ENCODE measurements around the gene MMP14. TPM values are rescaled to one million over a fixed set of nuclear protein-coding genes. Genes with fewer than 3 reads are reported as not detected.

The MMP14 gene
- total and polyA plus RNA-seq, 2 of the 13 experiments (the other 11 are each of a cell fraction or from before 2014, with no cell fraction given) = 5.2 to 9.8 TPM

DNA sequence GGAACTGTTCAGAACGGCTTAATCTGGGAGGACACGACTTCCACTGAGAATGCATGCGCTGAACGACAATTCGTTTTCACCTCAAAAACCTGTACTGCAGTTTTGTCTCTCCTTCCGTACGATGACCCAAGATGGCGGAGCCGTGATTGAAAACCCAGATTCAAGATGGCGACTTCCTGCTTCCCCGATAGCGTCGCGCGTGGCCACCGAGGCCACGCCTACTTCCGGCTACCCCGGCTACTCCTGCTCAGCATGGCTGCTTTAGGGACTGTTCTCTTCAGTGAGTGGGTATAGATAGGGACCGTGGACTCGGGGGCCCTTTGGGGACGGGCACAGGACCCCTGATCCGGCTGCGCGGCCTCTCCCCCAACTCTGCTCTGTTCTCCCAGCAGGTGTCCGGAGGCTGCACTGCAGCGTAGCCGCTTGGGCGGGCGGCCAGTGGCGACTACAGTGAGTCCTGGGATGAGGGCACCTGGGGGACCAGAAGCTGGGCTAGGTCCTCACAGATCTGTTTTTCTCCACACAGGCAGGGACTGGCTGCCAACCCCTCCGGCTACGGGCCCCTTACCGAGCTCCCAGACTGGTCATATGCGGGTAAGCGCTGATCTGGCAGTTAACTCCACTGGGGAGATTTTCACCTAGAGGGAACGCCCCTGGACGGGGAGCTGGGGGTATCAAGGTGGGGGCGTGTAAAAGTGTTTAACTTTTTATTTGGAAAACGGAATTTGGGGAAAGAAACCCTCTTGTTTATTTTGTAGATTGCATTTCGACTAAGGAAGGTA, 6.5 kb upstream of the MMP14 start, which contains the start of gene MRPL52 (continued):
- TF ChIP-seq, protein P1, sequence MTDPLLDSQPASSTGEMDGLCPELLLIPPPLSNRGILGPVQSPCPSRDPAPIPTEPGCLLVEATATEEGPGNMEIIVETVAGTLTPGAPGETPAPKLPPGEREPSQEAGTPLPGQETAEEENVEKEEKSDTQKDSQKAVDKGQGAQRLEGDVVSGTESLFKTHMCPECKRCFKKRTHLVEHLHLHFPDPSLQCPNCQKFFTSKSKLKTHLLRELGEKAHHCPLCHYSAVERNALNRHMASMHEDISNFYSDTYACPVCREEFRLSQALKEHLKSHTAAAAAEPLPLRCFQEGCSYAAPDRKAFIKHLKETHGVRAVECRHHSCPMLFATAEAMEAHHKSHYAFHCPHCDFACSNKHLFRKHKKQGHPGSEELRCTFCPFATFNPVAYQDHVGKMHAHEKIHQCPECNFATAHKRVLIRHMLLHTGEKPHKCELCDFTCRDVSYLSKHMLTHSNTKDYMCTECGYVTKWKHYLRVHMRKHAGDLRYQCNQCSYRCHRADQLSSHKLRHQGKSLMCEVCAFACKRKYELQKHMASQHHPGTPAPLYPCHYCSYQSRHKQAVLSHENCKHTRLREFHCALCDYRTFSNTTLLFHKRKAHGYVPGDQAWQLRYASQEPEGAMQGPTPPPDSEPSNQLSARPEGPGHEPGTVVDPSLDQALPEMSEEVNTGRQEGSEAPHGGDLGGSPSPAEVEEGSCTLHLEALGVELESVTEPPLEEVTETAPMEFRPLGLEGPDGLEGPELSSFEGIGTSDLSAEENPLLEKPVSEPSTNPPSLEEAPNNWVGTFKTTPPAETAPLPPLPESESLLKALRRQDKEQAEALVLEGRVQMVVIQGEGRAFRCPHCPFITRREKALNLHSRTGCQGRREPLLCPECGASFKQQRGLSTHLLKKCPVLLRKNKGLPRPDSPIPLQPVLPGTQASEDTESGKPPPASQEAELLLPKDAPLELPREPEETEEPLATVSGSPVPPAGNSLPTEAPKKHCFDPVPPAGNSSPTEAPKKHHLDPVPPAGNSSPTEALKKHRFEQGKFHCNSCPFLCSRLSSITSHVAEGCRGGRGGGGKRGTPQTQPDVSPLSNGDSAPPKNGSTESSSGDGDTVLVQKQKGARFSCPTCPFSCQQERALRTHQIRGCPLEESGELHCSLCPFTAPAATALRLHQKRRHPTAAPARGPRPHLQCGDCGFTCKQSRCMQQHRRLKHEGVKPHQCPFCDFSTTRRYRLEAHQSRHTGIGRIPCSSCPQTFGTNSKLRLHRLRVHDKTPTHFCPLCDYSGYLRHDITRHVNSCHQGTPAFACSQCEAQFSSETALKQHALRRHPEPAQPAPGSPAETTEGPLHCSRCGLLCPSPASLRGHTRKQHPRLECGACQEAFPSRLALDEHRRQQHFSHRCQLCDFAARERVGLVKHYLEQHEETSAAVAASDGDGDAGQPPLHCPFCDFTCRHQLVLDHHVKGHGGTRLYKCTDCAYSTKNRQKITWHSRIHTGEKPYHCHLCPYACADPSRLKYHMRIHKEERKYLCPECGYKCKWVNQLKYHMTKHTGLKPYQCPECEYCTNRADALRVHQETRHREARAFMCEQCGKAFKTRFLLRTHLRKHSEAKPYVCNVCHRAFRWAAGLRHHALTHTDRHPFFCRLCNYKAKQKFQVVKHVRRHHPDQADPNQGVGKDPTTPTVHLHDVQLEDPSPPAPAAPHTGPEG (CRISPR knock-in tag; IDR thresholded peaks at IDR 0.05) = peak; percentile 78
- no peak for TF ChIP-seq ZNF589 (CRISPR knock-in tag; conservative IDR thresholded peaks at IDR 0.05)
- TF ChIP-seq ZNF468 (CRISPR knock-in tag; IDR thresholded peaks at IDR 0.05) = no peak
- peak; percentile 73 for TF ChIP-seq ZNF547 (CRISPR knock-in tag; IDR thresholded peaks at IDR 0.05)
- TF ChIP-seq ZNF747 (CRISPR knock-in tag; IDR thresholded peaks at IDR 0.05; ENCODE audit: borderline replicate concordance) = peak; percentile 38; the same call in 1 of the 2 replicates
- TF ChIP-seq PHF20 (CRISPR knock-in tag; IDR thresholded peaks at IDR 0.05) = peak; percentile 94
- peak; percentile 86; the same call in 1 of the 2 replicates for TF ChIP-seq ZNF101 (CRISPR knock-in tag; IDR thresholded peaks at IDR 0.05; ENCODE audit: borderline replicate concordance, low read depth)
- TF ChIP-seq SALL2 (CRISPR knock-in tag; IDR thresholded peaks at IDR 0.05) = no peak
- TF ChIP-seq ZNF136 (CRISPR knock-in tag; IDR thresholded peaks at IDR 0.05; ENCODE audit: low read depth) = peak; percentile 91; the same call in 1 of the 2 replicates
- TF ChIP-seq TSC22D2 (CRISPR knock-in tag; IDR thresholded peaks at IDR 0.05; ENCODE audit: borderline replicate concordance) = peak; percentile 85
- no peak for TF ChIP-seq ZBTB7A (CRISPR knock-in tag; IDR thresholded peaks at IDR 0.05)
- TF ChIP-seq SCMH1 (CRISPR knock-in tag; IDR thresholded peaks at IDR 0.05; ENCODE audit: borderline replicate concordance) = no peak
- peak; percentile 69; the same call in 1 of the 2 replicates for TF ChIP-seq ZNF766 (CRISPR knock-in tag; IDR thresholded peaks at IDR 0.05; ENCODE audit: borderline replicate concordance)
- no peak for TF ChIP-seq ZNF841 (CRISPR knock-in tag; IDR thresholded peaks at IDR 0.05; ENCODE audit: borderline replicate concordance)
- no peak for TF ChIP-seq ZNF10 (CRISPR knock-in tag; IDR thresholded peaks at IDR 0.05; ENCODE audit: borderline replicate concordance, low read depth)
- TF ChIP-seq POGZ (CRISPR knock-in tag; IDR thresholded peaks at IDR 0.05) = peak; percentile 96
- no peak for TF ChIP-seq ZSCAN25 (CRISPR knock-in tag; IDR thresholded peaks at IDR 0.05)
- TF ChIP-seq ZNF543 (CRISPR knock-in tag; IDR thresholded peaks at IDR 0.05) = peak; percentile 71; the same call in 1 of the 2 replicates
- peak; percentile 98 for TF ChIP-seq PAX8 (CRISPR knock-in tag; IDR thresholded peaks at IDR 0.05; ENCODE audit: borderline replicate concordance)
- peak; percentile 82; the same call in 1 of the 2 replicates for TF ChIP-seq ZNF644 (CRISPR knock-in tag; IDR thresholded peaks at IDR 0.05; ENCODE audit: low read depth)
